Measurements from ENCODE around the gene DHRS7.

DHRS7 gene

DNA sequence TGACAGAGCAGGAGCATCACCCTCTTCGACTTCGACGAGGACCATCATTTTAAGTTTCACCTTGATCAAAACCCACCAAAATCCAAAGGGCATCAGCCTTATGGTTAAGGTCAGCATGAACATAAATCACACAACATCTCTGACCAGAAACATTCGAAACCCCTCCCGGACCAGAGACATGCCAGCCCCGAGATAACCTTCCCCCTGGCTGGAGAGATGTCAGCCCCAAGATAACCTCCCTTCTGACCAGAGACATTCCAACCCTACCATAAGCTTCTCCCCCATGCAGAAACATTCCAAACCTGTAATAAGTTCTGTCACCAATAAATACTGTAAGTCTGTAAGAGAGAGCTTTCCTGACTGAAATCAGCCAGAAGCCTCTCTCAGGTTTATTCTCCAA lies 67.2 kb downstream of the DHRS7 start:
- no peak overlapping the region for H2AK5ac ChIP-seq (ENCODE audit: low read length)
- no peak for DNase-seq
- WGBS (ENCODE audit: extremely low coverage, insufficient coverage, low lambda C conversion rate) = no CpG with 5 or more reads among the region's 6 CpGs
- no peak overlapping the region for H3K27ac ChIP-seq (ENCODE audit: low read depth, low read length)
- H4K8ac ChIP-seq (ENCODE audit: low read depth, low read length) = no peak overlapping the region
- no peak overlapping the region for H3K9ac ChIP-seq (ENCODE audit: low read length)
- H3K4me3 ChIP-seq (ENCODE audit: low read length) = no peak overlapping the region
- no peak overlapping the region for H2BK5ac ChIP-seq (ENCODE audit: low read length)
- no peaks in the 10 kb centered on the region for H3K27me3 ChIP-seq (ENCODE audit: insufficient read depth, low read length, poor library complexity)
- no peak overlapping the region for H4K5ac ChIP-seq (ENCODE audit: low read length)
- H3K4ac ChIP-seq (ENCODE audit: low read depth, low read length) = no peak overlapping the region
- H3K36me3 ChIP-seq (ENCODE audit: control insufficient read depth, insufficient read depth, low read length) = no peaks in the 10 kb centered on the region
- H3K18ac ChIP-seq (ENCODE audit: low read length) = no peak overlapping the region
- H3K23ac ChIP-seq (ENCODE audit: low read length) = no peak overlapping the region
- peaks cover 5% of the 10 kb centered on the region for H3K4me1 ChIP-seq (ENCODE audit: control insufficient read depth, low read depth, low read length)
- peaks cover 10% of the 10 kb centered on the region for H3K79me1 ChIP-seq (ENCODE audit: low read length)
- no peak overlapping the region for H3K56ac ChIP-seq (ENCODE audit: low read length)
- no peak overlapping the region for H2BK120ac ChIP-seq (ENCODE audit: low read depth, low read length)
- no peak overlapping the region for H2BK15ac ChIP-seq (replicated peaks; ENCODE audit: low read depth)
- H3K4me2 ChIP-seq (ENCODE audit: low read length) = no peak overlapping the region
- H3K79me2 ChIP-seq (ENCODE audit: control insufficient read depth, insufficient read depth, low read length) = peaks cover 51% of the 10 kb centered on the region

DNA sequence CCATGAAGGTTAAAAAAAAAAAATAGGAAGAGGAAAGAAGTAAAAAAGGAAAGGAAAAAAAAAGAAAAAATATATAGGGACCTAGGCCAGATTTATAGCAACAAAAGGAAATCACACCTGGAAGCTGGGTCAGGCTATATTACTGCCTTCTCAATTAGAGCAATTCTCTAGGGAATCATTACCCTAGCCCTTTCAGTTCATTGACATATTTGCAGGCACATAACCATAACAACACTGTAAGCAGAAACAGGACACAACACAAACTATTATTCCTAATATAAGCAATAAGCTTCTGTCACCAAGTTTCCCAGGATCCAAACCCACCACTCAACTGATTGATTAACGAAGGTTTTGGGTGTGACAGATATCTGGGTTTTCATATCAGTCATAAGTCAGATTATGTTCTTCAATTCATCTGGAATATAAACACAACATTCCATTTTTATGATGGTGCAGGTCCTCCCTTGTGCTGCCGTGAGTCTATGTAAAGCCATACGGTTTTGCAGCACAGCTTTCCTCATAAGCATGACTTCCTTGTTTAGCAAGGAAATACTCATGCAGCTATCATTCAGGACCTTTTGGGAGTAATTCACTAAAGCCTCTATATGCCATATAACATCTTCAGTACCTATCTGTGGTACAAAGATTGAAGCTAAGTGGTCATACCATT lies 69.3 kb downstream of the DHRS7 start:
- no peak overlapping the region for H3K56ac ChIP-seq (ENCODE audit: low read length)
- peaks cover 5% of the 10 kb centered on the region for H3K4me1 ChIP-seq (ENCODE audit: control insufficient read depth, low read depth, low read length)
- H2AK5ac ChIP-seq (ENCODE audit: low read length) = no peak overlapping the region
- H3K27me3 ChIP-seq (ENCODE audit: insufficient read depth, low read length, poor library complexity) = no peaks in the 10 kb centered on the region
- no peak overlapping the region for H2BK120ac ChIP-seq (ENCODE audit: low read depth, low read length)
- DNase-seq = no peak
- no CpG with 5 or more reads among the region's 3 CpGs for WGBS (ENCODE audit: extremely low coverage, insufficient coverage, low lambda C conversion rate)
- H2BK15ac ChIP-seq (replicated peaks; ENCODE audit: low read depth) = no peak overlapping the region
- H4K5ac ChIP-seq (ENCODE audit: low read length) = no peak overlapping the region
- no peak overlapping the region for H3K4me3 ChIP-seq (ENCODE audit: low read length)
- H3K23ac ChIP-seq (ENCODE audit: low read length) = no peak overlapping the region
- H3K79me1 ChIP-seq (ENCODE audit: low read length) = peaks cover 10% of the 10 kb centered on the region
- no peak overlapping the region for H3K4ac ChIP-seq (ENCODE audit: low read depth, low read length)
- peaks cover 53% of the 10 kb centered on the region for H3K79me2 ChIP-seq (ENCODE audit: control insufficient read depth, insufficient read depth, low read length)
- no peak overlapping the region for H3K9ac ChIP-seq (ENCODE audit: low read length)
- no peak overlapping the region for H3K4me2 ChIP-seq (ENCODE audit: low read length)
- no peak overlapping the region for H3K18ac ChIP-seq (ENCODE audit: low read length)
- no peak overlapping the region for H2BK5ac ChIP-seq (ENCODE audit: low read length)
- H3K27ac ChIP-seq (ENCODE audit: low read depth, low read length) = no peak overlapping the region
- H4K8ac ChIP-seq (ENCODE audit: low read depth, low read length) = no peak overlapping the region
- H3K36me3 ChIP-seq (ENCODE audit: control insufficient read depth, insufficient read depth, low read length) = no peaks in the 10 kb centered on the region

DNA sequence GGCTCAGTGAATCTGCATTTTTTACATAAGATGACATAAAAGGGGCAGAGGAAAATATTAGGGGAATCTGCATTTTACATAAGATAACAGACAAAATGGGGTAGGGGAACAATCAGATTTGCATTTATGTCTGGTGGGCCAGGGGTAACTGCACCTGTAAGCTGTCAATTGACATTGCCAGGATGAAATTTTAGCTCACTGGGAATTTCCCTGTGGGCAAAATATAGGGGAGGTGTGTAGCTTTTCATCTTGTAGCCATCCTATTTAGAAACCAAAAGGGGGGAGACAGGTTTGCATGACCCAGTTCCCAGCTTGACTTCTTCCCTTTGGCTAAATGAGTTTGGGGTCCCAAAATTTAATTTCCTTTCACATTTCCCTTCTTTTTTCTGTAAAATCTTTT lies 70.0 kb downstream of the DHRS7 start:
- Histone ChIP-seq H3K18ac (ENCODE audit: low read length) (no peak overlapping the region), H3K79me1 (ENCODE audit: low read length) (peaks cover 10% of the 10 kb centered on the region), H3K4ac (ENCODE audit: low read depth, low read length) (no peak overlapping the region), H3K4me2 (ENCODE audit: low read length) (no peak overlapping the region), H2AK5ac (ENCODE audit: low read length) (no peak overlapping the region), H2BK120ac (ENCODE audit: low read depth, low read length) (no peak overlapping the region), H4K5ac (ENCODE audit: low read length) (no peak overlapping the region), H3K27me3 (ENCODE audit: insufficient read depth, low read length, poor library complexity) (no peaks in the 10 kb centered on the region), H3K79me2 (ENCODE audit: control insufficient read depth, insufficient read depth, low read length) (peaks cover 51% of the 10 kb centered on the region), H2BK5ac (ENCODE audit: low read length) (no peak overlapping the region), H4K8ac (ENCODE audit: low read depth, low read length) (no peak overlapping the region), H3K4me3 (ENCODE audit: low read length) (no peak overlapping the region), H2BK15ac (replicated peaks; ENCODE audit: low read depth) (no peak overlapping the region), H3K9ac (ENCODE audit: low read length) (no peak overlapping the region), H3K23ac (ENCODE audit: low read length) (no peak overlapping the region), H3K4me1 (ENCODE audit: control insufficient read depth, low read depth, low read length) (peaks cover 5% of the 10 kb centered on the region), H3K36me3 (ENCODE audit: control insufficient read depth, insufficient read depth, low read length) (no peaks in the 10 kb centered on the region), H3K27ac (ENCODE audit: low read depth, low read length) (no peak overlapping the region), H3K56ac (ENCODE audit: low read length) (no peak overlapping the region)
- no peak for DNase-seq

DNA sequence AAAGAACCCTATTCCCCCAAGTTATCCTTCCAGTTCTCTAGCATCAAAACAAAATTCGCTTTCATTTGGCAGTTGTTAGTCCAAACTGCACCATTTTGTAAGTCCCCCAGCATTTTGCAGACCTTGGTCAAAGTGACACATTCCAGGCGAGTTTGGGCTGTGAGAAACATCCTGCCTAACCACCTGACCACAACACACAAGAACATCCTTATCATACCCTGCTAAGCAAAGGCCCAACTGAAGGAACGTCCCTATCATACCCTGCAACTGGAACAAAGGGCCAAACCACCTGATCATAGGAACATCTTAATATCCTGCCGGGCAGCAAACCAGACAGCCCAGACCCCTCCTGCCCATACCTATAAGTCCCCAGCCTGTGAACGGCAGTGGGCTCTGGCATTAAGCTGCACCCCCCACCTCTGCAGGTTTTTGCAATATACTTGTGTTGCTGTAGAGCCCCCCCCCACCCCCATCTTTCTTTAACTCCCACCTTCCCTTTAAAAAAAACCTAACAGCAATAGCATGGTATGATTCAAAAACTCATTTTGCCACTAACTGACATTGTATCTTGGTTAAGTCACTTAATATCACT lies 70.8 kb downstream of the DHRS7 start:
- H4K5ac ChIP-seq (ENCODE audit: low read length) = no peak overlapping the region
- H3K79me1 ChIP-seq (ENCODE audit: low read length) = peaks cover 10% of the 10 kb centered on the region
- no peak overlapping the region for H2BK15ac ChIP-seq (replicated peaks; ENCODE audit: low read depth)
- H3K18ac ChIP-seq (ENCODE audit: low read length) = no peak overlapping the region
- H3K27ac ChIP-seq (ENCODE audit: low read depth, low read length) = peak overlapping the region; percentile 41
- H3K4me3 ChIP-seq (ENCODE audit: low read length) = no peak overlapping the region
- peaks cover 5% of the 10 kb centered on the region for H3K4me1 ChIP-seq (ENCODE audit: control insufficient read depth, low read depth, low read length)
- WGBS (ENCODE audit: extremely low coverage, insufficient coverage, low lambda C conversion rate) = no CpG with 5 or more reads among the region's 5 CpGs
- H3K4ac ChIP-seq (ENCODE audit: low read depth, low read length) = no peak overlapping the region
- no peak overlapping the region for H2BK120ac ChIP-seq (ENCODE audit: low read depth, low read length)
- no peak overlapping the region for H3K23ac ChIP-seq (ENCODE audit: low read length)
- peak overlapping the region; percentile 39 for H3K56ac ChIP-seq (ENCODE audit: low read length)
- H2BK5ac ChIP-seq (ENCODE audit: low read length) = no peak overlapping the region
- peak overlapping the region; percentile 26 for H3K4me2 ChIP-seq (ENCODE audit: low read length)
- no peaks in the 10 kb centered on the region for H3K27me3 ChIP-seq (ENCODE audit: insufficient read depth, low read length, poor library complexity)
- H3K36me3 ChIP-seq (ENCODE audit: control insufficient read depth, insufficient read depth, low read length) = no peaks in the 10 kb centered on the region
- no peak overlapping the region for H2AK5ac ChIP-seq (ENCODE audit: low read length)
- no peak overlapping the region for H4K8ac ChIP-seq (ENCODE audit: low read depth, low read length)
- peaks cover 49% of the 10 kb centered on the region for H3K79me2 ChIP-seq (ENCODE audit: control insufficient read depth, insufficient read depth, low read length)
- no peak overlapping the region for H3K9ac ChIP-seq (ENCODE audit: low read length)
- DNase-seq = peak; percentile 98

Measured in mesendoderm (in vitro differentiated cells).